ENCODE results near the gene PCLO.

PCLO gene

DNA sequence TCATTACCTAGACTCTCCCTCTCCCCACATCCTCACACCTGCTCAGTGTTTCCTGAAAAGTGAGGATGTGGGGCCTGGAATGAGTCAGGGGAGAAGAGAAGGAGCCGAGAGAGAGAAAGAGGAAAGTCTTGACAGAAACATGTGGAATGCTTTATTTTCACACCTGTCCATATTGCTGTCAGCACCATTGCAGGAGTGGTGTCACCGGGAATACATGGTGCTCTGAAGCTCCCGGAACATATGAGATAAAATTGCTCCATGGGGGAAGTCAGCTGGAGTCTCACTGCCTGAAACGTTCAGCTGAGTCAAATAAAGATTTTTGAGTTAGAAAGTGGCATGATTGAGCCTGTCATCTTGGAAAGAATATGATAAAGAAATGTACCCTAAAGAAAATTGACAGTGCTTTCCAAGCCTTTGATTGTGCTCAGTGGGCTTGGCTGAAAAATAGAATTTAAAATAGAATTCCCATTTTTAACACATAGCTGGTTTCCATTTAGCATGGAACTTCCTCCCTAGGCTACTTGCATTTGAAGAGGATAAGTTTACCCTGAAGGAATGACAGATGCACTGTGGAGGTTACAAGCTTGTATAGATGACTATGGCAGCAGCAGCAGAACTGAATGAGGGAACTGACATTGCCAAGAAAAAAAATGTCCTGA, 182.4 kb downstream of the PCLO start:
- DNase-seq (ENCODE audit: low read depth): no peak
- TF ChIP-seq, protein P1, sequence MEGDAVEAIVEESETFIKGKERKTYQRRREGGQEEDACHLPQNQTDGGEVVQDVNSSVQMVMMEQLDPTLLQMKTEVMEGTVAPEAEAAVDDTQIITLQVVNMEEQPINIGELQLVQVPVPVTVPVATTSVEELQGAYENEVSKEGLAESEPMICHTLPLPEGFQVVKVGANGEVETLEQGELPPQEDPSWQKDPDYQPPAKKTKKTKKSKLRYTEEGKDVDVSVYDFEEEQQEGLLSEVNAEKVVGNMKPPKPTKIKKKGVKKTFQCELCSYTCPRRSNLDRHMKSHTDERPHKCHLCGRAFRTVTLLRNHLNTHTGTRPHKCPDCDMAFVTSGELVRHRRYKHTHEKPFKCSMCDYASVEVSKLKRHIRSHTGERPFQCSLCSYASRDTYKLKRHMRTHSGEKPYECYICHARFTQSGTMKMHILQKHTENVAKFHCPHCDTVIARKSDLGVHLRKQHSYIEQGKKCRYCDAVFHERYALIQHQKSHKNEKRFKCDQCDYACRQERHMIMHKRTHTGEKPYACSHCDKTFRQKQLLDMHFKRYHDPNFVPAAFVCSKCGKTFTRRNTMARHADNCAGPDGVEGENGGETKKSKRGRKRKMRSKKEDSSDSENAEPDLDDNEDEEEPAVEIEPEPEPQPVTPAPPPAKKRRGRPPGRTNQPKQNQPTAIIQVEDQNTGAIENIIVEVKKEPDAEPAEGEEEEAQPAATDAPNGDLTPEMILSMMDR (IDR thresholded peaks at IDR 0.05; ENCODE audit: insufficient read depth, low read depth, low read length, missing control alignments): no peak
- no peak overlapping the region for H3K4me3 ChIP-seq (ENCODE audit: low read length)

DNA sequence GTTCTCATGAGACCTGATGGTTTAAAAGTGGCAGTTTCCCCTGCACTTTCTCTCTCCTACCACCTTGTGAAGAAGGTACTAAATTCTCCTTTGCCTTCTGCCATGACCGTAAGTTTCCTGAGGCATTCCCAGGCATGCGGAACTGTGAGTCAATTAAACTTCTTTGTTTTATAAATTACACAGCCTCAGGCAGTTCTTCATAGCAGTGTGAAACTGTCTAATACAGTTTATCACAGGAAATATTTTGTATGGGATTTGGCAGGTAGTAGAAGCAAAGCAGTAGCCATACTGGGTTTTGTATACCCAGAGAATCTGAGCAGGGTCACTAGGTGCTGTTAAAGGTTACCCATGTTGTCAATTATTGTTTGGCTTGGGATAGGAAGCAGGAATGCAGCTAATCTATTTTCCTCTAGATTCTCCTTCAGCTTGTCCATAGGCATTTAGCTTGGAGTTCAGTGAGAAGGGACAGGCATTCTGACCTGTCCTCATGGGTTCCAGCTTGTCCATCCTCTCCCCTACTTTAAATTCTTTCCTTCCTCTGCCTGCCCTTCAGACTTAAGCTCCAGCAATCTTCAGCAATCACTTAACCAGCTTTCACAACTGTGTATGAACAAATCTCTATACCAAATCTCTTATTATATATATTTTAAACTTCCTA, 186.7 kb downstream of the PCLO start:
- DNase-seq (ENCODE audit: low read depth): peak; percentile 82
- no peak overlapping the region for H3K4me3 ChIP-seq (ENCODE audit: low read length)
- TF ChIP-seq, protein P1 (IDR thresholded peaks at IDR 0.05; ENCODE audit: insufficient read depth, low read depth, low read length, missing control alignments): no peak

DNA sequence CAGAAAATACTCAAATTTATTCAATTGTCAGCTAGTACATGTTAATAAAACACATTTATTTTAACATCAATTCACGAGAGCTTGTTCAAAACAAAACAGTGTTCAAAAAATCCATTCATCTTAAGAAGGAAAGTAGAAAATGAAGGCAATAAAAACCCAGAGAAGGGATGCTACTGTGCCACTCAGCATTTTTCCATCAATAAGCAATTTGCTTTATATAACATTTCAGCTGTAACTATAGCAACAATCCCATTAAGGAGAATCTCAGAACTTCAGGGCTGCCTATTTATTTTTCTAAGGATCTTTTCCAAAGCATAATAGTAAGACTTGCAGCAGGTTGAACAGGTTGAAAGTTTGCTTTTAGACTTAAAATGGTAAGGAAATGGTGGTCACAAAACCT, 190.5 kb downstream of the PCLO start:
- DNase-seq (ENCODE audit: low read depth): no peak
- no peak overlapping the region for H3K4me3 ChIP-seq (ENCODE audit: low read length)
- TF ChIP-seq, protein P1 (IDR thresholded peaks at IDR 0.05; ENCODE audit: insufficient read depth, low read depth, low read length, missing control alignments): no peak

DNA sequence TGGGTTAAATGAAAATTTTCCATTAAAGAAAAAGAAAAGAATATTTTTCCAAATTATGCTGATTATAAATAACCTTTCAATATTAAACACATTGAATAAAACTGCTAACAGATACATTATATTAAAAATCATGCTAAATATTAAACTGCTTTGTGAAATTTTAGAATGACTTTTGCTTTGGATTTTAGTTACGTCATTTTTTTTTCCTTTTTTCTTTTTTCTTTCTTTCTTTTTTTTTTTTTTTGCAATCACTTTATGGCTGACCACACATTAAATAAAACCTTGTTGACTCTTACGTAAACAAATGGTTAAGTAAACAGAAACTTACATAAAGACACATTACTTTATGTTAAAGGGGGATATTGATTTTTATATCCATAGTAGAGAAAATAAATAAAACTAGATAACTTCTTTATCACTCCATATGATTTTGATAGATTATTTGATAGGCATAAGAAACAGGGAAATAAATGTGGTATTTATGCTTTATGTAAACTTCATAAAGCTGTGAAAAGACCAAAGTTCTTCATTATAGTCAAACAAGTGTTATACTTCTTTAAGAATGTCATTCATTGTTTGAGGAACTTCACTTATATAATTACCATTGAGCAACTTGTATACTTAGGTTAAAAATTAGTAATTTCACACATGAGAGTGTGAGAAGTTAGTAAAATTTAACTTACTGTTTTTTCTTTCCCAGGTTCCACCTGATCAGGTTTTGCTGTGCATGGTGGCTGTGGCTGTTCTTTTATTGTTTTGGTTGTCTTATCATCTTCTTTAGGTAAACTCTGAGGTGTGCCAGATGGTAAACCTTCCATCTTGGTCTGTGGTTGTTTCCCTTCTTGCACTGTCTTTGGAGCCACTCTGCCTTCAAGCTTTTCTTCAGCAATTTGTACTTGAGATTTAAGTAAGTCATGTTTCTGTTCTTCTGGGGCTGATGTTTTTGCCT, 197.3 kb downstream of the PCLO start:
- H3K4me3 ChIP-seq (ENCODE audit: low read length): no peak overlapping the region
- DNase-seq (ENCODE audit: low read depth): no peak
- TF ChIP-seq, protein P1 (IDR thresholded peaks at IDR 0.05; ENCODE audit: insufficient read depth, low read depth, low read length, missing control alignments): no peak

DNA sequence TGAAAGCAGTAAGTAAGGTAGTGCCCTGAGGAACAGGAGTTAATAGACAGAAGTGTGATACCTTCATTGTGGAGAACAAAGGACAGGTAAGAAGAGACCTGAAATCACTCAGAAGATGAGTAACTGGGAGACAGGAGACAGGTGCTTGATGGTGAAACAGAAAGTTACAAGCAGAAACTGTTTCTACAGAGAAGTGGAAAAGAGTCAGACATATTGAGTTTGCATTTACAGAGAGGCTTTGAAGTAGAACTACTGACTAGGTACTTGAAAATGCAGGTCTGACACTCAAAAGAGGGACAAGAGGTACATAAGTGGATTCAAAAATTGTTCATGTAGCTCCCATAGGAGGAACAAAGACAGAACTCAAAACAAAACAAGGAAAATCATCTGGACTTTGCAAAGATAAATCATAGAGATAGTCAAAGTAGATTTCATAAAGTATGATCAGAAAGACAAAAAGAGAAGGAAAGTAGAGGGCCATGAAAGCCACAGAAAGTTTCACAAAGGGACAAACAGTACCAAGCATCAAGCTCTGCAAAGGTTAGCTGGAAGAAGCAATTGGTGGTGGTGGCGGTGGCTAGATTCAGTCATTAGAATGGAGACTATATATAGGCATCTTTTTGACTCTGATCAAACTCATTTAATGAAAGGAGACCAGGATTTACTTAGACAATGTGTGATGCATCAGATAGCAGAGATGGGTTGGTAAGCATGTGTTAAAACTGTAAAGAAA, 198.4 kb downstream of the PCLO start:
- DNase-seq (ENCODE audit: low read depth): no peak
- H3K4me3 ChIP-seq (ENCODE audit: low read length): no peak overlapping the region
- TF ChIP-seq, protein P1 (IDR thresholded peaks at IDR 0.05; ENCODE audit: insufficient read depth, low read depth, low read length, missing control alignments): no peak

DNA sequence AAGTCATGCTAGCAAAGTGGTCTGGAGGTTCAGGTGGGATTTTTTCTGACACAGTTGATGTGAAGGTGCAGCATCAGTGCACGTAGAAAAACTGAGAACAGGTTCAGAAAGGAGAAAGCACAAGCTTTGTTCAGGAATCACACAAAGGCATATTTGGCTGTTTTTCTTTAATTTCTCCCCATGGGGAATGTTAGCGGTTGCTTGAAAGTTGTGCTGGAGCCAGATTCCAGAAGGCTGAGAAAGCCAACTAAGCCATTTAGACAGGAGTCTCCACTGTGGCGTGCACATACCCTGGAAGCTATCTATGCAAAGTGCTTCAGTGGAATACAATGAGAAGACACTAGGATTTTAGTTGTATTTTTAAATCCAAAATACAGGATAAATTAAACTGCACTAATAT, 201.4 kb downstream of the PCLO start:
- TF ChIP-seq, protein P1 (IDR thresholded peaks at IDR 0.05; ENCODE audit: insufficient read depth, low read depth, low read length, missing control alignments): no peak
- DNase-seq (ENCODE audit: low read depth): no peak
- no peak overlapping the region for H3K4me3 ChIP-seq (ENCODE audit: low read length)

All from epithelial cell of esophagus (primary cell).